Cardiac fibroblast (primary cell): ENCODE measurements around the gene MAP2K4.
"Not testable (repeated sequence)": the region's sequence is repeated elsewhere in the genome, so short reads cannot be mapped to it uniquely, and the experiment has no call there.

Source experiments
- DNase-seq, 2 donors: peaks; one replicate each; pipeline versions ENCODE4 v3.0.0 to v3.0.0-alpha.2; 2010; ENCODE audit warnings: low read depth in 2 of 2
- H3K4me3 ChIP-seq, 2 donors: replicated peaks in 1 of 2; 1 replicate in 1 of 2; 2 replicates in 1 of 2; pipeline ENCODE4 v1.5.1; 2011; ENCODE audit warnings: low read depth in 2 of 2, low read length in 2 of 2, mild to moderate bottlenecking in 2 of 2, moderate library complexity in 1 of 2
- TF ChIP-seq, protein P1 (sequence below): IDR thresholded peaks from one replicate; pipeline ENCODE4 v1.5.1; 2011; ENCODE audit warnings: low read depth, mild to moderate bottlenecking, low read length, inconsistent platforms

MAP2K4 gene

DNA sequence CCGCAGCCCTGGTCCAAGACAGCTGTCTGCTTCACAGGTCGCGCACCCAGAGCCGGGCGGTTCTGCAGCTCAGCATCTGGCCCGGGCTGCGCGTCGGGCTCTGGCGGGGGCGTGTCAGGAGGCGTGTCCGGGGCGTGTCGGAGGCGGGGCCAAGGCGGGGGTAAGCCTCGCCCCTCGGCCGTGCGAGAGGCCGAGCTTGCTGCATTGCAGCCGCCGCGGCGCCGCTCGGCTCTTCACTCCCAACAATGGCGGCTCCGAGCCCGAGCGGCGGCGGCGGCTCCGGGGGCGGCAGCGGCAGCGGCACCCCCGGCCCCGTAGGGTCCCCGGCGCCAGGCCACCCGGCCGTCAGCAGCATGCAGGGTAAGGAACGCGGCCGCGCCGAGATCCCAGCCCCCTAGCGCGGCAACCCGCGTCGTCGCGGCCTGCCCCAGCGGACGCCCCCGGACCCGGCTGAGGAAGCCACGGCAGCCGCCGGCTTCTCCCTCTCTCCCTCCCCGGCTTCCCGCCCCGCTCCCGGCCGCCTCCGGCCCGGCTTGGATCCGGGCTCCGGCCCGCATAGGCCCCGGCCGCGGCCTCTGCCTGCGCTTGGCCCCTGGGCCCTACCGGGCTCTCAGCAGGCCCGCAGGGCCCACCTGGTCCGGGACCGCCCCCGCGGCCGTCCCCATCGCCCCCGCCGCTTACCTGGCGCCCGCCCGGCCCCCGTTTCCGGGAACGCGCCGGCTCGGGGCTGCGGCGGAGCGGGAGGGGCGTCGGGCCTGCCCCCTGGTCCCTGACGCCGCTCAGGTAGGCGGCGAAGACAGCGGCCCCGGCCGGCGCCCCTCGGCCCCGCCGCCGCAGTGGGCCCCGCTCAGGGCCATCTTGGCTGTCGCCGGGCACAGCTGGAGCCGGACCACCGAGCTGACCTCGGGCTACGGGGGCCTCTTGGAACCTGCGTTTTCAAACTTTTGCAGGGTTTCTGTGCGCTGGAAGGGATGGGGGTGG lies at the start of gene MAP2K4:
Gene MAP2K4 (plus strand): TSS at position 236 of the 981 bp plus-strand sequence. CDS start 10 bp downstream, at position 246.
- H3K4me3 ChIP-seq = peak within 1 kb of the TSS; percentile 66 to 69
- peak; percentile 88 to 93 for DNase-seq
- TF ChIP-seq, protein P1, sequence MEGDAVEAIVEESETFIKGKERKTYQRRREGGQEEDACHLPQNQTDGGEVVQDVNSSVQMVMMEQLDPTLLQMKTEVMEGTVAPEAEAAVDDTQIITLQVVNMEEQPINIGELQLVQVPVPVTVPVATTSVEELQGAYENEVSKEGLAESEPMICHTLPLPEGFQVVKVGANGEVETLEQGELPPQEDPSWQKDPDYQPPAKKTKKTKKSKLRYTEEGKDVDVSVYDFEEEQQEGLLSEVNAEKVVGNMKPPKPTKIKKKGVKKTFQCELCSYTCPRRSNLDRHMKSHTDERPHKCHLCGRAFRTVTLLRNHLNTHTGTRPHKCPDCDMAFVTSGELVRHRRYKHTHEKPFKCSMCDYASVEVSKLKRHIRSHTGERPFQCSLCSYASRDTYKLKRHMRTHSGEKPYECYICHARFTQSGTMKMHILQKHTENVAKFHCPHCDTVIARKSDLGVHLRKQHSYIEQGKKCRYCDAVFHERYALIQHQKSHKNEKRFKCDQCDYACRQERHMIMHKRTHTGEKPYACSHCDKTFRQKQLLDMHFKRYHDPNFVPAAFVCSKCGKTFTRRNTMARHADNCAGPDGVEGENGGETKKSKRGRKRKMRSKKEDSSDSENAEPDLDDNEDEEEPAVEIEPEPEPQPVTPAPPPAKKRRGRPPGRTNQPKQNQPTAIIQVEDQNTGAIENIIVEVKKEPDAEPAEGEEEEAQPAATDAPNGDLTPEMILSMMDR = no peak

DNA sequence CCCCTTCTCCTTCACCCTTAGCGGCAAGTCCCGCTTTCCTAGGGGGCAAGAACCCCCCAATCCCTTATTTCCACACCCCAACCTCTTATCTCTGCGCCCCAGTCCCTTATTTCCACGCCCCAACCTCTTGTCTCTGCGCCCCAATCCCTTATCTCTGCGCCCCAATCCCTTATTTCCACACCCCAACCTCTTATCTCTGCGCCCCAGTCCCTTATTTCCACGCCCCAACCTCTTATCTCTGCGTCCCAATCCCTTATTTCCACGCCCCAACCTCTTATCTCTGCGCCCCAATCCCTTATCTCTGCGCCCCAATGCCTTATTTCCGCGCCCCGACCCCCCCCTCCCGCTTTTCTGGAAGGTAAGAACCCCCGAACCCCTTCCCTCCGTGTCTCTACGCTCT lies 47.9 kb upstream of the MAP2K4 start:
- H3K4me3 ChIP-seq = not testable (repeated sequence)

DNA sequence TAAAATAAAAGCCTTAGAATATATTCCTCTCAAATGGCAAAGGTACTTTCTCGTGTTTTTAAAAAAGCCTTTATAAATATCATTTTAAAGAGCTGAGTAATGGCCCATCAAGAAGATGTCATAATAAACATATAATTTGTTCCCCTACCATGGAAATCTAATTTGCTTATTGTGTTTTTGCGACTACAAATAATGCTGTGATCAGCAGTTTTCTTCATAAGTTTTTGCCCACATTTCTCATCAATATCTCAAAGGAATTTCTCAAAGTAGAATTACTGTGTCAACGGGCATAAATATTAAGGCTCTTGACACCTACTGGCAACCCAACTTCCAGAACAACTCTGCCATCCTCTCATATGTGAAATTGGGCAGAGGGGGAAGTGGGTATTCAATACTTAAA lies 40.9 kb upstream of the MAP2K4 start:
- no peak overlapping the region for H3K4me3 ChIP-seq
- TF ChIP-seq, protein P1 = no peak
- no peak for DNase-seq

More for the DNA sequence above, 47.9 kb upstream of the MAP2K4 start:
- DNase-seq = not testable (repeated sequence)

DNA sequence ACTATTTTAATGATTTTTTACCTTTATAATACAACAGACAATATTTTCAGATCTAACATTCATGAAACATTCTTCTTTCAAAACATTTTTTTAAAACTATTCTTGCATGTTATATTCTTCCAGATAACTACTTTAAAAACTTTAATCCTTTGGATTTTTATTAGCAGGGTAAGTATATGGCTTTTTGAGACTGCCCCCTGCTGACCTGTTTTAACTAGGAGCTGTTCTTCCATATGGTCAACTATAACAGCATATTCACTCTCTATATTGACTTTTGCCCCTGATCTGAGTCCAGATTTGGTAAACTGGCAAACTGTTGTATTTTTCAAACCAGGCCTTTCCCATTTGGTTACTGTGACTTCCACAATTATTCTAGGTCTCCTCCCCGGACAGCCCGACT lies 39.9 kb upstream of the MAP2K4 start:
- TF ChIP-seq, protein P1 = peak; percentile 38
- H3K4me3 ChIP-seq = no peak overlapping the region
- DNase-seq = peak; percentile 26 to 37

DNA sequence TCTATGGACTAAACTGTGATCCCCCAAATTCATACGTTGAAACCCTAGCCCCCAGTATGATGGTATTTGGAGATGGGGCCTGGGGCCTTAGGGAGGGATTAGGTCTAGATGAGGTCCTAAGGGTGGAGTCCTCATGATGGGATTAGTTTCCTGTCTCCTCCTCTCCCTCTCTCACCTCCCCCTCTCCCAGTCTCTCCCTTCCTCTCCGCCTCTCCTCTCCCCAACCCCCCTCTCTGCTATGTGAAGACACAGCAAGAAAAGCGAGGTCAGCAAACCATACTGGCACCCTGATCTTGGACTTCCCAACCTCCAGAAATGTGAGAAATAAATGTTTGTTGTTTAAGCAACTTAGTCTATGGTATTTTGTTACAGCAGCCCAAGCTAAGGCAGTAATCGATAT lies 38.8 kb upstream of the MAP2K4 start:
- no peak for DNase-seq
- TF ChIP-seq, protein P1 = no peak
- H3K4me3 ChIP-seq = no peak overlapping the region

DNA sequence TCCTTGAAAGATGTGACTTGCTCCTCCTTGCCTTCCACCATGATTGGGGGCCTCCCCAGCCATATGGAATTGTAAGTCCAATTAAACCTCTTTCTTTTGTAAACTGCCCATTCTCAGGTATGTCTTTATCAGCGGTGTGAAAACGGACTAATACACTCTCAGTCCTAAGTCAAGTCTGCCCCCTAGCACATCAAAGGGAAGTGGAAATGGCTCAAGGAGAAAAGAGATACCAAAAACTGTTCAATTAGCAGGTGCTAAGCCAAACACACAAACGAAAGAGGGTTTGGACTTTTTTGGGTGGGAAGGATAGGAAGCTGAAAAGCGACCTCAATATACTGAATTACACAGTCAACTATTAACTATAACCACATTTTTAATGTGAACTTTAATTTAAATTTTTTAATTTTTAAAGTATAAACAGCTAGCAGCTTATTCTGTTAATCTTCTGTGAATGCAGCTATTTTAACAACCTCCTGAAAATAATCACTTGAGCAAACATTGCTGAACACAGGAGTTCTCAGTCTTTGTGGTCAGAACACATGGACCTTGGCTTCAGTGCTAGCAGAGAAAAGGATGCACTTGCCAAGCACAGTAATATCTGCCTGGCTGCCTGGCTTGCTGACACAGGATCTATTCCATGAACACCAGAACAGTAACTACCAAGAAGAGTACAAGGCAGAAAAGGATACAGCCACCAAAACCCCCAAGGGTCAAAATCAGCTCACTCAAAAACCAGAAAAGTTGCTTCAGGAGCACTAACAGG lies 34.3 kb upstream of the MAP2K4 start:
- TF ChIP-seq, protein P1 = no peak
- no peak for DNase-seq
- H3K4me3 ChIP-seq = no peak overlapping the region

DNA sequence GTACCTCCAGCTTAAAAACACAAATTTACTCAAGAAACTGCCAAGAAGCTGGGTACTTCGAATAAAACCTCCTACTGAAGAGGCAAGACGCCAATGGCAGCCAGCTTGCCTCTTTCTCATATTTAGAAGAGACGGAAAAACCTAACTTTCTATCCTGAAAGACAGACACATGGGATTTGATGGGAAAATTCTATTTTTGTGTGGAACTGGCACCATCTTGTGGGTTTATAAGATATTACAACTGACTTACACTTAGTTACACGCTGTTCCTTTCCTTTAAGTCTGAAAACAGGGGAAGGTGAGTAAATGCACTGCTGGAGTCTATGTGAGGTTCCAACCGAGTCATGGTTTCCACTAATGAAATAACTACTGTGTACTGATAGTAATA lies 33.7 kb upstream of the MAP2K4 start:
- peak; percentile 73 to 75 for DNase-seq

More for the DNA sequence above, 33.7 kb upstream of the MAP2K4 start:
- TF ChIP-seq, protein P1 = peak; percentile 47
- no peak overlapping the region for H3K4me3 ChIP-seq
